ENCODE measurements around the gene CTDP1.

Gene CTDP1

GRCh38 chr18:79679552-79680099 is at the start of gene CTDP1:
TSS of gene CTDP1 (plus strand) at chr18:79679803. CDS start at chr18:79679948, 145 bp downstream.
- DNase-seq (ENCODE audit: low read depth) = peak; percentile 62

- DNase-seq (ENCODE audit: low read depth) = no peak
Measured at GRCh38 chr18:79630281-79631095, 49.1 kb upstream of the CTDP1 start.

- DNase-seq (ENCODE audit: low read depth) = no peak
Measured at GRCh38 chr18:79631096-79631507, 48.5 kb upstream of the CTDP1 start.

GRCh38 chr18:79631761-79632446 is 47.7 kb upstream of the CTDP1 start:
- no peak for DNase-seq (ENCODE audit: low read depth)

- DNase-seq (ENCODE audit: low read depth) = no peak
Measured at GRCh38 chr18:79632765-79633164, 46.8 kb upstream of the CTDP1 start.

GRCh38 chr18:79634186-79634585 is 45.4 kb upstream of the CTDP1 start:
- no peak for DNase-seq (ENCODE audit: low read depth)

GRCh38 chr18:79634593-79635426 is 44.8 kb upstream of the CTDP1 start:
- DNase-seq (ENCODE audit: low read depth) = no peak

GRCh38 chr18:79635427-79635726 is 44.2 kb upstream of the CTDP1 start:
- no peak for DNase-seq (ENCODE audit: low read depth)

- DNase-seq (ENCODE audit: low read depth) = no peak
Measured at GRCh38 chr18:79637181-79637920, 42.3 kb upstream of the CTDP1 start.

GRCh38 chr18:79637921-79638909 is 41.4 kb upstream of the CTDP1 start:
- no peak for DNase-seq (ENCODE audit: low read depth)

GRCh38 chr18:79639072-79639829 is 40.4 kb upstream of the CTDP1 start:
- no peak for DNase-seq (ENCODE audit: low read depth)

- no peak for DNase-seq (ENCODE audit: low read depth)
Measured at GRCh38 chr18:79640064-79640672, 39.4 kb upstream of the CTDP1 start.

- no peak for DNase-seq (ENCODE audit: low read depth)
Measured at GRCh38 chr18:79640875-79641274, 38.7 kb upstream of the CTDP1 start.

GRCh38 chr18:79641722-79642497 is 37.7 kb upstream of the CTDP1 start:
- no peak for DNase-seq (ENCODE audit: low read depth)

- DNase-seq (ENCODE audit: low read depth) = no peak
Measured at GRCh38 chr18:79642626-79643025, 37.0 kb upstream of the CTDP1 start.

GRCh38 chr18:79643054-79643984 is 36.3 kb upstream of the CTDP1 start:
- no peak for DNase-seq (ENCODE audit: low read depth)

- DNase-seq (ENCODE audit: low read depth) = peak; percentile 43
Measured at GRCh38 chr18:79644006-79644665, 35.5 kb upstream of the CTDP1 start.
